GM21423 (cell line): ENCODE measurements around the gene SPRY1.

Experiments
- ATAC-seq: cut with Tn5 transposase; IDR thresholded peaks from one replicate; pipeline ENCODE4 v1.9.1; 2021; ENCODE audit warnings: mild to moderate bottlenecking, moderate library complexity; ENCODE audit not compliant: unreplicated experiment

The SPRY1 gene

GRCh38 chr4:123438031-123438430 lies 41.4 kb downstream of the SPRY1 start:
- ATAC-seq = no peak

GRCh38 chr4:123443401-123444289 lies 47.0 kb downstream of the SPRY1 start:
- ATAC-seq = peak; percentile 71

- peak; percentile 86 for ATAC-seq
These were observed 47.7 kb downstream of the SPRY1 start for GRCh38 chr4:123444290-123444731.

- ATAC-seq = no peak
These were observed 50.4 kb downstream of the SPRY1 start for GRCh38 chr4:123446865-123447474.

- ATAC-seq = no peak
These were observed 52.8 kb downstream of the SPRY1 start for GRCh38 chr4:123449362-123449761.

- ATAC-seq = peak; percentile 93
These were observed 53.2 kb downstream of the SPRY1 start for GRCh38 chr4:123449780-123450179.

GRCh38 chr4:123450393-123450792 lies 53.8 kb downstream of the SPRY1 start:
- no peak for ATAC-seq

- ATAC-seq = no peak
These were observed 56.0 kb downstream of the SPRY1 start for GRCh38 chr4:123452616-123453015.

- ATAC-seq = no peak
These were observed 56.6 kb downstream of the SPRY1 start for GRCh38 chr4:123453061-123453680.
